GM23338 (cell line): ENCODE measurements around the gene RBM27. TPM values are rescaled to one million over a fixed set of nuclear protein-coding genes. Genes with fewer than 3 reads are reported as not detected.

Source experiments
- ATAC-seq: fragments of 200-7000 bp; cut with Tn5 transposase; 3 replicates; pipeline ENCODE4 v1.9.1; 2020
- DNase-seq: peaks from one replicate; pipeline ENCODE4 v3.0.0-alpha.2; 2015; ENCODE audit warnings: low spot score
- H2AFZ ChIP-seq: fragments of 200-600 bp; sonication (generic); 2 replicates; pipeline ENCODE4 v1.8.0; 2016; ENCODE audit warnings: antibody characterized with exemption, mild to moderate bottlenecking, moderate library complexity
- H3F3A ChIP-seq: fragments of 200-600 bp; sonication (generic); replicated peaks from 2 replicates; pipeline ENCODE4 v1.8.0; 2017; ENCODE audit warnings: antibody characterized with exemption, mixed run types, low read depth
- H3K27ac ChIP-seq: fragments of 200-600 bp; sonication (generic); 2 replicates; pipeline ENCODE4 v1.6.1; 2016; ENCODE audit warnings: low read depth
- H3K27me3 ChIP-seq: fragments of 200-600 bp; sonication (generic); 2 replicates; pipeline ENCODE4 v1.8.0; 2016; ENCODE audit warnings: mild to moderate bottlenecking, mixed run types, moderate library complexity; ENCODE audit not compliant: insufficient read depth
- H3K36me3 ChIP-seq: fragments of 200-600 bp; sonication (generic); 2 replicates; pipeline ENCODE4 v1.8.0; 2016; ENCODE audit warnings: mild to moderate bottlenecking; ENCODE audit not compliant: insufficient read depth
- H3K4me1 ChIP-seq: fragments of 200-600 bp; sonication (generic); 2 replicates; pipeline ENCODE4 v1.8.0; 2016; ENCODE audit warnings: mild to moderate bottlenecking, moderate library complexity; ENCODE audit not compliant: insufficient read depth
- H3K4me2 ChIP-seq: fragments of 200-600 bp; sonication (generic); 2 replicates; pipeline ENCODE4 v1.7.1; 2017; ENCODE audit warnings: mixed run types
- H3K4me3 ChIP-seq: fragments of 200-600 bp; sonication (generic); 2 replicates; pipeline ENCODE4 v1.6.1; 2016; ENCODE audit warnings: mixed run types
- H3K79me2 ChIP-seq: fragments of 200-600 bp; sonication (generic); replicated peaks from 2 replicates; pipeline ENCODE4 v1.8.0; 2017; ENCODE audit warnings: mild to moderate bottlenecking; ENCODE audit not compliant: insufficient read depth
- H3K9me2 ChIP-seq: fragments of 200-600 bp; sonication (generic); 2 replicates; pipeline ENCODE4 v1.8.0; 2017; ENCODE audit not compliant: insufficient read depth
- H4K20me1 ChIP-seq: fragments of 200-600 bp; sonication (generic); replicated peaks from 2 replicates; pipeline ENCODE4 v1.8.0; 2017; ENCODE audit warnings: mild to moderate bottlenecking; ENCODE audit not compliant: insufficient read depth
- H3K27ac Mint-ChIP-seq: 2 replicates; pipeline ENCODE4 v1.8.0; 2020; ENCODE audit warnings: inconsistent platforms, mild to moderate bottlenecking, moderate library complexity, mixed read lengths
- H3K27me3 Mint-ChIP-seq: 3 replicates; pipeline ENCODE4 v1.8.0; 2022; ENCODE audit warnings: low read depth, mild to moderate bottlenecking, moderate library complexity, mixed read lengths, inconsistent platforms; ENCODE audit not compliant: insufficient read depth, poor library complexity
- H3K36me3 Mint-ChIP-seq: 3 replicates; pipeline ENCODE4 v1.8.0; 2021; ENCODE audit warnings: low read depth, mild to moderate bottlenecking, inconsistent platforms, moderate library complexity, mixed read lengths
- H3K4me1 Mint-ChIP-seq: 3 replicates; pipeline ENCODE4 v1.8.0; 2020; ENCODE audit warnings: mild to moderate bottlenecking, inconsistent platforms, mixed read lengths
- H3K4me3 Mint-ChIP-seq: 3 replicates; pipeline ENCODE4 v1.8.0; 2021; ENCODE audit warnings: moderate library complexity, mild to moderate bottlenecking, inconsistent platforms, mixed read lengths
- H3K9me3 Mint-ChIP-seq: 3 replicates; pipeline ENCODE4 v1.8.0; 2020; ENCODE audit warnings: moderate library complexity, mild to moderate bottlenecking, inconsistent platforms, mixed read lengths
- CTCF ChIP-seq, 2 experiments: fragments of 200-600 bp in 1 of 2; sonication (generic) in 1 of 2; conservative IDR thresholded peaks; 2 replicates each; pipeline versions ENCODE4 v1.5.1 to v1.6.1; 2016 to 2017; ENCODE audit warnings: antibody characterized with exemption in 2 of 2, low read depth in 2 of 2, mild to moderate bottlenecking in 2 of 2, moderate library complexity in 1 of 2
- EZH2phosphoT487 ChIP-seq: fragments of 200-600 bp; sonication (generic); IDR thresholded peaks from one replicate; pipeline ENCODE4 v1.8.1; 2018; ENCODE audit warnings: antibody characterized with exemption; ENCODE audit not compliant: unreplicated experiment
- NANOG ChIP-seq: IDR thresholded peaks from 2 replicates; pipeline ENCODE4 v1.6.1; 2016; ENCODE audit warnings: antibody characterized with exemption, borderline replicate concordance
- ZNF462 ChIP-seq: fragments of 250-450 bp; sonication (Bioruptor Pico); IDR thresholded peaks from 2 replicates; pipeline ENCODE4 v1.5.0; 2020; ENCODE audit warnings: mild to moderate bottlenecking, moderate library complexity
- polyA plus RNA-seq: library from polyadenylated mRNA; unstranded; fragments of >200 nt; fragmentation: Nextera tagmentation; extraction: Ambion mirVana; gene quantifications from 2 replicates; pipeline ENCODE4 v1.2.1, GENCODE V29; 2016
- total RNA-seq: library from RNA; depleted of rRNA; stranded (reverse); fragments of >200 nt; shearing (Covaris generic); gene quantifications from 2 replicates; pipeline ENCODE4 v1.2.3, GENCODE V29; 2014

The RBM27 gene
- total and polyA plus RNA-seq, 2 experiments from 2014 or later = 22.4 to 59.5 TPM

DNA sequence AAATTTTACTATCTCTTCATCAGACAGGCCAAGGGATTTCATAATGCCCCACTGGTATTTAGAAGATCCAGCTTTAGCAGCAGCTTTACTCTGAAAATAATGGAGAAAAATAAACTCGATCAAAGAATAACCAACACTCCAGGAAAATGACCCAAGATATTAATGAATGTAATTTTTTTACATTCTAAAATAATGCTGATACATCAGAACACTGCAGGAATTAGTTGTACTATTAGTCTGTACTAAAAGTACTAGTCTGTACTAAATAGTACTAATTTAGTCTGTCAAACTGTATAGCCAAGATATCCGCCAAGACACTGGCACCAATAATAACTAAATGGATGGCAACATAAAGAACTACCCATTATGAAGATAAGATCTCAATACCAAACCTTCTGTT, 39.0 kb upstream of the RBM27 start (continued):
- TF ChIP-seq CTCF (conservative IDR thresholded peaks at IDR 0.05; ENCODE audit: low read depth in 2 of 2) (no peak), ZNF462 (CRISPR knock-in tag) (no peak)

GRCh38 chr5:146165460-146165859, 37.9 kb upstream of the RBM27 start:
- ATAC-seq (no peak), DNase-seq (no peak)
- Histone ChIP-seq H3K4me3 (no peak overlapping the region), H2AFZ (no peak overlapping the region), H3K9me2 (no peaks in the 10 kb centered on the region), H4K20me1 (peaks cover 56% of the 10 kb centered on the region), H3K36me3 (peaks cover 97% of the 10 kb centered on the region), H3K27ac (no peak overlapping the region), H3K79me2 (peaks cover 67% of the 10 kb centered on the region), H3F3A (peaks cover 5% of the 10 kb centered on the region; the same call in 1 of the 2 replicates), H3K27me3 (no peaks in the 10 kb centered on the region), H3K4me1 (no peaks in the 10 kb centered on the region), H3K4me2 (no peak overlapping the region)
- Mint-ChIP-seq H3K4me1 (no peaks in the 10 kb centered on the region), H3K9me3 (no peaks in the 10 kb centered on the region), H3K36me3 (peaks cover 91% of the 10 kb centered on the region), H3K27me3 (peaks cover 4% of the 10 kb centered on the region), H3K4me3 (no peak overlapping the region), H3K27ac (no peak overlapping the region)
- no peak for TF ChIP-seq EZH2phosphoT487
- no peak for TF ChIP-seq NANOG
